Nucleus accumbens (tissue), 56 donors: Measurements from ENCODE around the gene OR4A5.
"Not testable (repeated sequence)": the region's sequence is repeated elsewhere in the genome, so short reads cannot be mapped to it uniquely, and the experiment has no call there.

ENCODE experiments used
- DNase-seq, 56 donors: peaks; one replicate each; lab custom pipeline; 2025; lab: John Stamatoyannopoulos, UW

OR4A5 gene, protein sequence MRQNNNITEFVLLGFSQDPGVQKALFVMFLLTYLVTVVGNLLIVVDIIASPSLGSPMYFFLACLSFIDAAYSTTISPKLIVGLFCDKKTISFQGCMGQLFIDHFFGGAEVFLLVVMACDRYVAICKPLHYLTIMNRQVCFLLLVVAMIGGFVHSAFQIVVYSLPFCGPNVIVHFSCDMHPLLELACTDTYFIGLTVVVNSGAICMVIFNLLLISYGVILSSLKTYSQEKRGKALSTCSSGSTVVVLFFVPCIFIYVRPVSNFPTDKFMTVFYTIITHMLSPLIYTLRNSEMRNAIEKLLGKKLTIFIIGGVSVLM

DNA sequence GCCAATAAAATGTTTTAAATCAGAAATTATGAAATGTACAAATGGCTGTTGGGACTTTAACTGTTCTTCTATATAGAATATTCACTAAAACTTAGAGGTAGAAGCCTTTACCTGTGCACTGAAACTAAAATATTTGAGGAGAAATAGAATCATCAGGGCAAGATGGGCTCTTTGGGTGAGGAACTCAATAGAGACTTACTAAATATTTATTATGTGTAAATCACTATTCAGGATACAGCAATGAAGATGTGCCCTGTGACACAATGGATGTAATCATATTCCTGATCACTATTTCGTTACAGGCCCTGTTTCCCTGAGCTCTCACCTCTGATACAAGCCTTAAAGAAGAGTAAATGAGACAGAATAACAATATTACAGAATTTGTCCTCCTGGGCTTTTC, at the start of gene OR4A5:
OR4A5 (plus strand) TSS at position 301 of the 400 bp plus-strand sequence; CDS start at position 354, 53 bp downstream.
- not testable (repeated sequence) for DNase-seq

DNA sequence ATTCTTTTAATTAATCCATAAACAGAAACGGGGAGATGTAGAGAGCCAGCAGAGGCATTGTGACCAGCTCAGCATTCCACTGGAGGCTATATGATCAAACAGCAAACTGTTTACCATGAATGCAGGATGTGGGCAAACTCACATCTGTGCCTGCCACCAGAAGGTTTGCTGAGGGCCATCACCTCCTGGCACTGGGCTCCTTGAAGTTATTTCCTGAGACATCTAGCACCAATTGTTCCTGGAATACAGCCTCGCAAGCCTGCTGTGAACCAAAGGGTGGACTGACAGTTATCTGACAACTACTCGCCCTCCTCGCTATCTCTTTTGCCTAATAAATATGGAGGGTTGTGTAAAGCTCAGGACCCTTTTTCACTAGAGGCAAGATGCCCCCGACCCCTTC, 13.5 kb downstream of the OR4A5 start:
- not testable (repeated sequence) for DNase-seq
